GM19452 (cell line): ENCODE results near the gene INTS15.

Experiments used
- ATAC-seq: cut with Tn5 transposase; IDR thresholded peaks from one replicate; pipeline ENCODE4 v1.9.1; 2021; ENCODE audit not compliant: unreplicated experiment

INTS15 gene

DNA sequence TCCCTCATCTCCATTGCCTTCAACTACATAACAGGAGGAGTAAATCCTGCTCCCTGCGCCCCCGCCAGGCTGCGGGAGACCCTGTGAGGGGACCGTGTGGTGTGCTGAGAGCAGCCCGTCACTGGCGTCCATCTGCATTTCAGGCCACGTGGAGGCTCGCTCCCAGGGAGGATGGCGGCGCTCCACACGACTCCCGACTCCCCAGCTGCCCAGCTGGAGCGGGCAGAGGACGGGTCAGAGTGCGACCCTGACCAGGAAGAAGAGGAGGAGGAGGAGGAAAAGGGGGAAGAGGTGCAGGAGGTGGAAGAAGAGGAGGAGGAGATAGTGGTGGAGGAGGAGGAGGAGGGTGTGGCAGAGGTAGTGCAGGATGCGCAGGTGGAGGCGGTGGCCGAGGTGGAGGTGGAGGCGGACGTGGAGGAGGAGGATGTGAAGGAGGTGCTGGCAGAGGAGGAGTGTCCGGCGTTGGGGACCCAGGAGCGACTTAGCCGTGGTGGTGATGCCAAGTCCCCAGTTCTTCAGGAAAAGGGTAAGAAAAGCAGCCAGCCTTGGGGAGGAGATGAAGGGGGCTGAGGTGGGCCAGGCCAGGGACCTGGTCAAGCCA, 52.5 kb downstream of the INTS15 start:
- ATAC-seq = no peak

- no peak for ATAC-seq
These were observed 53.2 kb downstream of the INTS15 start for GRCh38 chr7:6642861-6643640.

DNA sequence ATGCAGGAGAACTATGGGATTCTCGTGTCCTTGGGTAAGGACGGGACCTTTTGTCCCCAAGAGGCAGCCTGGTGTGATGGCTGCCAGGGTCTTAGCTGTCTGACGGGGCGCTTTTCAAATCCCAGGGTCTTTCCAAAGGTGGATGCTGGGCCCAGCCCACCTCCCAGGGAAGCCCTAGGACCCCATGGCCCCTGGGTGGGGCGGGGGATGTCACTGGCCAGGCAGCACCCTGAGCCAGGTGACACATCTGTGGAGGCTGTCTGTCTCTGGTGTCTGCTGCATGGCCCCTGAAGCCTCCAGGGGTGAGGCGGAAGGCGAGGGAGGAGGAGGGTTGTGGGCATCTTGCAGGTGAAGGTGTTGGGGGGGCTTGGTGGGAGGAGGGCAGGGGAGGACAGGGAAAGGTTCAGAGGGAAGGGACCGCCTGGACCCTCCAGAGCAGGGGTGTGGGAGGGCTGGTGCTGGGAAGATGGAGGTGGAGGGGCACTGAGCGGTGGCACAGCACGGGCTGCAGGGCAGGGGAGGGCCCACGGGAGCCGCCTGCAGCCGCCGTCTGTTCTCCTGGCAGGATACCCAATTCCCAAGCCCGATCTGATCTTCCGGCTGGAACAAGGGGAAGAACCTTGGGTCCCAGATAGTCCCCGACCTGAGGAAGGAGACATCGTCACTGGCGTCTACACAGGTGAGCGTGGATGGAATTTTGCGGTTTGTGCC, 54.2 kb downstream of the INTS15 start:
- ATAC-seq = no peak

DNA sequence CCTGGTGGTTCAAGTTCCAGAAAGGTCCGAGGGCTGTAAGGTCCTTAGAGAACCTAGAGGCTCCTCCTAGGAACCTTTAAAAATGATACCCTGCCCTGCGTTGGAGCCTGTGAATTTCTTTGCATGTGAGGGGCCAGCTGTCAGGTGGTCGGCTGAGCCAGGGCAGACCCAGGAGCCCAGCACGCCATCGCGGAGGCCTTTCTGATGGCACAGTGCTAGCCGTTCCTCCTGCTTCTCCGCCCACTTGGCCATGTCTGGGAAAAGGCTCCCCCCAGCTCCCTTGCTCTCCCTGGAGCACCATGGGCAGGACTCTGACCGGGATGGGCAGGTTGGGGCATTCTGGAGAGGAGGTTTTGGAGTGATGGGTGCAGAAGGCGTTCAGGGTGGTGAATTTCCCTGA, 54.9 kb downstream of the INTS15 start:
- ATAC-seq = no peak

DNA sequence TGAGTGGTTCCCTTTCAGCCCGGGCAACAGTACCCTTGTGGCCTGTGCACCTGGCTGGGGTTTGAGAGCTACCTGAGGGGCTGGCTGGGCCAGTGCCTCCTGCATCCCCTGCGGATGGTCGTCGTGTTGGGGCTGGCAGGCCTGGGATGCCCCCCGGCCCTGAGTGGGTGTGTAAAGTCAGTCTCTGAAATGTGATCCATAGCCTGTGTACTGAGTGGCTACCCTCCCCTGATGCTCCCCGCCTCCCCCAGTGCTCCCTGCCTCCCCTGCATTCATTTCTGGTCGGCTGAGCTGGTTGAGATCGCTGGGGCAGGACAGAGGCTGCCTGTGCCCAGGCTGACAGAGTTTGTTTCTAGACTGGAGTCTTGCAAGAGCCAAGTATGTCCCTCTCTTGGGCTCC, 56.6 kb downstream of the INTS15 start:
- no peak for ATAC-seq

- ATAC-seq = no peak
These were observed 57.3 kb downstream of the INTS15 start for GRCh38 chr7:6647080-6647479.

- ATAC-seq = no peak
These were observed 57.7 kb downstream of the INTS15 start for GRCh38 chr7:6647541-6647940.

- no peak for ATAC-seq
These were observed 58.4 kb downstream of the INTS15 start for GRCh38 chr7:6648066-6648814.

DNA sequence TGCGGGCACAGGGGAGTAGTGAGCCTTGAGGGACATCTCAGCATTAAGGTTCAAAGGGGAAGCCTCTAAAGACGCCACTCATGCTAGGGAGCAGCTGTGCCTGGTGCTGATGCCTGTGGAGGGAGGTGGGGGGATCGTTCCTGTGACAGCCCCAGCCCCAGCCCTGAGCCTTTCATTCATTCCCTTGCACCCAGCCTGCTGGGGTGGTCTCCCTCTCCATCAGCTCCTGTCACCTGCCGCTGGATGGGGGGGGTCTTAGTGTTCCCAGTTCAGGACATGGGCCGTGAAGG, 58.9 kb downstream of the INTS15 start:
- ATAC-seq = no peak

DNA sequence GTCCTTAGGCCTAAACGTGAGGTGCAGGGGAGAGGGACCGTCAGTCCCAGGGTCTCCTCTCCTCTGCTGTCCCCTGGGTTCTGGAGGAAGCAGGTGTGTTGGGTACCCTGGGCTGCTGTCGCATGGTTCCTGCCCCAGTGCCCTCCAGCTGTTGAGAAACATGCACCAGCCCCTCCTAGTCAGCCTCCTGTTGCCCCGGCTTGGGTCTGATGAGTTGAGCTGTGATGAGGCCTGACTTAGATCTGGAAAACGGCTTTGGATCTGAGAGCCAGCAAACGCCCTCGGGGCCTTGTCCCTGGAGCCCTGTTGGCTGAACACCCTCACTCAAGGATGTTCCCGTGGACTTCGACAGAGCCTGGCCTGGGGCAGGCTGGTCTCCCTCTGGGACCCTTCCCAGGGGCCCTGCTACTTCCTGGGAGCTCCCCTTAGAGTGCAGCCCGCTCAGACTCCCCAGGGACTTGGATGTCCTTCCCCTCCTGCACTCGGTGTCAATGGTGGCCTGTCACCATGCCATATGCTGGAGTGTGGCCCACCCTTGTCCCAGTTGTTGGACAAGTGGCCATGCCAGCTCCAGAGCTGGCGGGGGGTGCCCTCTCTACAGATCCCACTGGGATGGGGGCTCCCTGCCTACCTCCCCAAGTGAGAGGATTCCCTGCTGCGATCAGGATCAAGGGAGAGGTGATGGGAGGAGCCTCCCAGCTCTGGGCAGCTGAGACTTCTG, 59.6 kb downstream of the INTS15 start:
- ATAC-seq = no peak

- ATAC-seq = no peak
These were observed 60.3 kb downstream of the INTS15 start for GRCh38 chr7:6650086-6650485.

- no peak for ATAC-seq
These were observed 60.7 kb downstream of the INTS15 start for GRCh38 chr7:6650521-6651011.

- ATAC-seq = no peak
These were observed 62.1 kb downstream of the INTS15 start for GRCh38 chr7:6651851-6652445.

- no peak for ATAC-seq
These were observed 62.7 kb downstream of the INTS15 start for GRCh38 chr7:6652446-6653011.

DNA sequence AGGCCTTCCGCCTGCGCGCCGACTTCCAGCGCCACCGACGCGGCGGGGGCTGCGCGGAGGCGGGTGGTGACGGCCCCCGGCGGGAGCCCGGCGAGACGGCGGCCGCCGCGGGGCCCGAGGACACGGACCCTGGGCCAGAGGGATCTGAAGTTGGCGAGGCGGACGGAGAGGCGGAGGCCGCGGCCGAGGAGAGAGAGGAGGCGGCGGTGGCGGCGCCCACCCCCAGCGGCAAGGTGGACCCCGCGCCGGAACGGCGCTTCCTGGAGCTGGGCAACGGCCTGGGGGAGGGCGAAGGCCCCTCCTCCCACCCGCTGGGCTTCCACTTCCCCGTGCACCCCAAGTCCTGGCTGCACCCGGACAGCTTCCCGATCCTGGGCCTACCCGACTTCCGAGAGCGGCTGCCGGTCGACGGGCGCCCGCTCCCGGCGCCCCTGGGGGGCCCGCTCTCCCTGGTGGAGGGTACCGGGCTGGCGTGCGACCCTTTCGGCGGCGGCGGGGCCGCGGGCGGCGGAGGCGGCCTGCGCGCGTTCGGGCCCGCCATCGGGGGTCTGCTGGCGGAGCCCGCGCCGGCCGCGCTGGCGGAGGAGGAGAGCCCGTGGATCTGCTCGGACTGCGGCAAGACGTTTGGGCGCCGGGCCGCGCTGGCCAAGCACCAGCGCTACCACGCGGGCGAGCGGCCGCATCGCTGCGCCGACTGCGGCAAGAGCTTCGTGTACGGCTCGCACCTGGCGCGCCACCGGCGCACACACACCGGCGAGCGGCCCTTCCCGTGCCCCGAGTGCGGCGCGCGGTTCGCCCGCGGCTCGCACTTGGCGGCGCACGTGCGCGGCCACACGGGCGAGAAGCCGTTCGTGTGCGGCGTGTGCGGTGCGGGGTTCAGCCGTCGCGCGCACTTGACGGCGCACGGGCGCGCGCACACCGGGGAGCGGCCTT, 63.5 kb downstream of the INTS15 start:
- no peak for ATAC-seq

DNA sequence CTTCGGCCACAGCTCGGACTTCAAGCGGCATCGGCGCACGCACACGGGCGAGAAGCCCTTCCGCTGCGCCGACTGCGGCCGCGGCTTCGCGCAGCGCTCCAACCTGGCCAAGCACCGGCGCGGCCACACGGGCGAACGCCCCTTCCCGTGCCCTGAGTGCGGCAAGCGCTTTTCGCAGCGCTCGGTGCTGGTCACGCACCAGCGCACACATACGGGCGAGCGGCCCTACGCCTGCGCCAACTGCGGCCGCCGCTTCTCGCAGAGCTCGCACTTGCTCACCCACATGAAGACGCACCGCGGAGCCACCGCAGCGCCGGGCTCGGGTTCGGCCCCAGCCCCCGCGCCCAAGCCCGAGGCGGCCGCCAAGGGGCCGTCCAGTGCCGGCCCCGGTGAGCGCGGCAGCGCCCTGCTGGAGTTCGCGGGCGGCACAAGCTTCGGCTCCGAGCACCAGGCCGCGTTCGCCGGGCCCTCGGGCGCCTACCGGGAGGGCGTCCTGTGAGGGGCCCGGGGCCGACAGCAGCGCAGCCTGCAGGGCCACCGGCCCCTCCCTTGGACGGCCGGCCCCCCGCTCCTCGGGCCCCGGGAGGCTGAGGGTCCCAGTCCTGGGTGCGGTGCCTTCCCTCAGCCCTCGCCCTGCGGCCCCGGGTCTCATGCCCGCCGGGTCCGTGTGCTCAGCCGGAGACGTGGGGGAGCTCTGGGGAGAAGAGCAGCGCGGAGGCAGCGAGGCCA, 64.5 kb downstream of the INTS15 start:
- no peak for ATAC-seq

GRCh38 chr7:6654842-6655610, 65.2 kb downstream of the INTS15 start:
- no peak for ATAC-seq
